ENCODE measurements around the gene RNASE12. TPM values are rescaled to one million over a fixed set of nuclear protein-coding genes. Genes with fewer than 3 reads are reported as not detected.
"Not testable (repeated sequence)": the region's sequence is repeated elsewhere in the genome, so short reads cannot be mapped to it uniquely, and the experiment has no call there.

Gene RNASE12
- total and polyA plus RNA-seq, 7 donors: not detected

DNA sequence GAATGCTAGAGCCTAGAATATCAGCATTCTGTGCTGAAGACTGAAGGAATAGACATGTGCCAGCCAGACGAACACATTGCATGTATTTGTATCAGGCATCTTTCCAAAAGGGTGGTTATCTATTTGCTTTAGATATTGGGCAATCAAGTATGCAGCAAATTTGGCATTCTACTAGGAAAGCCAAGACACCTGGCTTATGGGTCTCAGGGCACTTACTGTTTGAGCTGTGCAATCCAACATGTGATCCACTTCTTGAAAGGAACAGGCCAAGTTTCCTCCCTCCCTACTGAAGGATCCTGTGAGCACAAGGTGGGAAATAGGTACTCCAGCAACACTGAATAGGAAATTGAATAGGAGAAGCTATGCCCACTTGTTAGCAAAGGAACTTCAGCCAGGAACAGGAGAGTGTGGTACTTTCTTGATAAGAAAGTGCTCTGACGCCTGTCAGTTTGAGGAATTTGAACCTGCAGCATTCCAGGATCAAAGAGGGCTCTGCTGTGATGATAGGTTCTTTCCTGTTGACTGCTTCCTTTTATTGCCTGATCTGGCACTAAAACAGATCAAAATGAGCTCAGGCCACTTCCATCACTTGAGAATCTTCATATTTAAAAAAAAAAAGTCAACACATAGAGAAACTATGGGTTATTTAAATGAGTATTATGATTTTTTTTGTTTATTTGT, 29.8 kb upstream of the RNASE12 start:
- peaks cover 0 to 7% (median 0%) of the 10 kb centered on the region in 3 donors for H3K27me3 ChIP-seq
- 14 to 66% methylated on average over 2 of the region's 2 CpGs for WGBS, 2 donors
- no peaks in the 10 kb centered on the region for H3K36me3 ChIP-seq
- intact Hi-C loops (cut with DNase I): no loop called here
- H3K4me1 ChIP-seq: peaks cover 0 to 14% (median 13%) of the 10 kb centered on the region in 4 donors
- TF ChIP-seq POLR2A (IDR thresholded peaks at IDR 0.05) (no peak), EP300 (IDR thresholded peaks at IDR 0.05) (no peak), POLR2AphosphoS5 (IDR thresholded peaks at IDR 0.05) (no peak)
- TF ChIP-seq, protein P1, sequence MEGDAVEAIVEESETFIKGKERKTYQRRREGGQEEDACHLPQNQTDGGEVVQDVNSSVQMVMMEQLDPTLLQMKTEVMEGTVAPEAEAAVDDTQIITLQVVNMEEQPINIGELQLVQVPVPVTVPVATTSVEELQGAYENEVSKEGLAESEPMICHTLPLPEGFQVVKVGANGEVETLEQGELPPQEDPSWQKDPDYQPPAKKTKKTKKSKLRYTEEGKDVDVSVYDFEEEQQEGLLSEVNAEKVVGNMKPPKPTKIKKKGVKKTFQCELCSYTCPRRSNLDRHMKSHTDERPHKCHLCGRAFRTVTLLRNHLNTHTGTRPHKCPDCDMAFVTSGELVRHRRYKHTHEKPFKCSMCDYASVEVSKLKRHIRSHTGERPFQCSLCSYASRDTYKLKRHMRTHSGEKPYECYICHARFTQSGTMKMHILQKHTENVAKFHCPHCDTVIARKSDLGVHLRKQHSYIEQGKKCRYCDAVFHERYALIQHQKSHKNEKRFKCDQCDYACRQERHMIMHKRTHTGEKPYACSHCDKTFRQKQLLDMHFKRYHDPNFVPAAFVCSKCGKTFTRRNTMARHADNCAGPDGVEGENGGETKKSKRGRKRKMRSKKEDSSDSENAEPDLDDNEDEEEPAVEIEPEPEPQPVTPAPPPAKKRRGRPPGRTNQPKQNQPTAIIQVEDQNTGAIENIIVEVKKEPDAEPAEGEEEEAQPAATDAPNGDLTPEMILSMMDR (IDR thresholded peaks at IDR 0.05): no peak
- no peak overlapping the region for H3K4me3 ChIP-seq
- DNase-seq: no peak
- no peak overlapping the region for H3K27ac ChIP-seq
- H3K9me3 ChIP-seq: no peaks in the 10 kb centered on the region

DNA sequence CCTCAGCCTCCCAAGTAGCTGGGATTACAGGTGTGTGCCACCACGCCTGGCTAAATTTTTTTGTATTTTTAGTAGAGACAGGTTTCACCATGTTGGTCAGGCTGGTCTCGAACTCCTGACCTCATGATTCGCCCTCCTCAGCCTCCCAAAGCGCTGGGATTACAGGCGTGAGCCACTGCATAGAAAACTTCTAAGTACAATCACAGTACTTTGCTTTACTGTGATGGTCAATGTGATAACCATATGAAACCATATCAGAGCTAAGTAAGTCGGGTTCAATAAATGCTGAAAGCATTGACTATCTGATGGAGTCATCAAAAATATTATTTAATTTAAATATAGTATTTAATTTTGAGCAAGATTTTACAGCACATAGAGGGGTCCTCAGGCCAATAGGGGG, 28.5 kb upstream of the RNASE12 start:
- DNase-seq: not testable (repeated sequence)
- WGBS, 2 donors: 92 to 94% methylated on average over 6 of the region's 6 CpGs
- intact Hi-C loops (cut with DNase I): loop anchor here (10.0 kb wide), 1 partner anchor 475 kb away; the partner anchor contains the start of gene ZNF219

GRCh38 chr14:20618271-20618749, 27.1 kb upstream of the RNASE12 start:
- no peak for DNase-seq
- TF ChIP-seq POLR2A (IDR thresholded peaks at IDR 0.05): no peak
- TF ChIP-seq POLR2AphosphoS5 (IDR thresholded peaks at IDR 0.05): no peak
- TF ChIP-seq, protein P1 (IDR thresholded peaks at IDR 0.05): no peak
- no peak for TF ChIP-seq EP300 (IDR thresholded peaks at IDR 0.05)
- Histone ChIP-seq H3K27ac (no peak overlapping the region), H3K4me3 (no peak overlapping the region), H3K9me3 (no peaks in the 10 kb centered on the region), H3K4me1 (peaks cover under 1 to 17% (median 7%) of the 10 kb centered on the region in 4 donors), H3K27me3 (peaks cover 0 to 4% (median 0%) of the 10 kb centered on the region in 3 donors), H3K36me3 (no peaks in the 10 kb centered on the region)
- 67 to 73% methylated on average over 4 of the region's 4 CpGs for WGBS, 2 donors
- intact Hi-C loops (cut with DNase I): loop anchor here (10.0 kb wide), 1 partner anchor 476 kb away; the partner anchor contains the start of gene ZNF219

More for the DNA sequence above, 28.5 kb upstream of the RNASE12 start:
- not testable (repeated sequence) for H3K27me3 ChIP-seq, H3K9me3 ChIP-seq, H3K27ac ChIP-seq, H3K4me3 ChIP-seq, H3K36me3 ChIP-seq, H3K4me1 ChIP-seq

DNA sequence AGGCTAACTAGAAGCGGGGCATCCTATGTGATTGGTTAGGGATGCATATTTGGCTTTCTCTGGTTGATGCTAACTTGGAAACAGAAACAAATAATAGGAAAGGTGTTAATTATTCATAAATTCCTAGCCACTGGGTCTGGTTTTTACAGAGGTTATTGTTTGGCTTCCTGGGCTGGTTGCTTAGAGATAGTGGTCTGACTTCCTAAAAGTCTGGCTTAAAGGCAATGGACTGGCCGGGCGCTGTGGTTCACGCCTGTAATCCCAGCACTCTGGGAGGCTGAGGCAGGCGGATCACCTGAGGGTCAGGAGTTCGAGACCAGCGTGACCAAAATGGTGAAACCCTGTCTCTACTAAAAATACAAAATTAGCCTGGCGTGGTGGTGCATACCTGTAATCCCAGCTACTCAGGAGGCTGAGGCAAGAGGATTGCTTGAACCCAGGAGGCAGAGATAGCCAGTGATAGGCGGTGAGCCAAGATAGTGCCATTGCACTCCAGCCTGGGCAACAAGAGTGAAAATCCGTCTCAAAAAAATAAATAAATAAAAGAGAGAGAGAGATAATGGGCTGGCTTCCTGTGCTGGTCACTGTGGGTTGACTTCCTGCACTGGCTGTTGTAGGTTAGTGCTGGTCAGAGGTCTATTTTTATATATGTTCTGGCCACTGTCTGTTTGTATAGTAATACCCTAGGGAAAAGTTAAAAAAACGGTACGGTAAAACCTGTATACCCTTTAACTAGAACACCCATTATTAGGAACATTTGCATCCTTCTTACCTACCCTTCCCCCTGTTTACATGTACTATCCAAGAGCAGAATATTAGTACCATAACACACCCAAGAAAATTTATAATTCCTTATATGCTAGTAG, 26.2 kb upstream of the RNASE12 start:
- Histone ChIP-seq H3K27ac (no peak overlapping the region), H3K36me3 (no peaks in the 10 kb centered on the region), H3K4me1 (peaks cover 3 to 10% (median 9%) of the 10 kb centered on the region in 4 donors), H3K4me3 (no peak overlapping the region), H3K27me3 (no peaks in the 10 kb centered on the region), H3K9me3 (no peaks in the 10 kb centered on the region)
- intact Hi-C loops (cut with DNase I): loop anchor here (10.0 kb wide), 1 partner anchor 477 kb away; the partner anchor contains the start of gene ZNF219
- DNase-seq: no peak
- TF ChIP-seq, protein P1 (IDR thresholded peaks at IDR 0.05): no peak
- WGBS, 2 donors: 81 to 87% methylated on average over 12 of the region's 12 CpGs

- no peak for DNase-seq
- peaks cover 3 to 16% (median 10%) of the 10 kb centered on the region in 4 donors for H3K4me1 ChIP-seq
- H3K36me3 ChIP-seq: no peaks in the 10 kb centered on the region
- no peaks in the 10 kb centered on the region for H3K9me3 ChIP-seq
- no peak overlapping the region for H3K4me3 ChIP-seq
- WGBS, 2 donors: 90 to 93% methylated on average over 5 of the region's 5 CpGs
- no peaks in the 10 kb centered on the region for H3K27me3 ChIP-seq
- intact Hi-C loops (cut with DNase I): loop anchor here (10.0 kb wide), 1 partner anchor 479 kb away; the partner anchor contains the start of gene ZNF219
- TF ChIP-seq POLR2AphosphoS5 (IDR thresholded peaks at IDR 0.05) (no peak), EP300 (IDR thresholded peaks at IDR 0.05) (no peak), POLR2A (IDR thresholded peaks at IDR 0.05) (no peak)
- TF ChIP-seq, protein P1 (IDR thresholded peaks at IDR 0.05): no peak
- H3K27ac ChIP-seq: no peak overlapping the region
Measured at GRCh38 chr14:20615996-20616395, 24.8 kb upstream of the RNASE12 start.

All from sigmoid colon (tissue), 7 donors.